ENCODE measurements around the gene FAF2.

Gene FAF2

GRCh38 chr5:176532795-176533194 is 84.6 kb downstream of the FAF2 start:
- TF ChIP-seq CTCF (IDR thresholded peaks at IDR 0.05; ENCODE audit: low read depth, low read length): no peak
- no peak overlapping the region for H3K4me3 ChIP-seq (ENCODE audit: low read depth, low read length)

- H3K4me3 ChIP-seq (ENCODE audit: low read depth, low read length): no peak overlapping the region
- TF ChIP-seq CTCF (IDR thresholded peaks at IDR 0.05; ENCODE audit: low read depth, low read length): no peak
Measured at GRCh38 chr5:176533390-176533789, 85.2 kb downstream of the FAF2 start.

GRCh38 chr5:176533894-176534611 is 85.9 kb downstream of the FAF2 start:
- H3K4me3 ChIP-seq (ENCODE audit: low read depth, low read length): no peak overlapping the region

GRCh38 chr5:176534640-176535039 is 86.5 kb downstream of the FAF2 start:
- no peak for TF ChIP-seq CTCF (IDR thresholded peaks at IDR 0.05; ENCODE audit: low read depth, low read length)
- H3K4me3 ChIP-seq (ENCODE audit: low read depth, low read length): no peak overlapping the region

More at GRCh38 chr5:176533894-176534611, 85.9 kb downstream of the FAF2 start:
- no peak for TF ChIP-seq CTCF (IDR thresholded peaks at IDR 0.05; ENCODE audit: low read depth, low read length)

- H3K4me3 ChIP-seq (ENCODE audit: low read depth, low read length): peak overlapping the region; percentile 94
- TF ChIP-seq CTCF (IDR thresholded peaks at IDR 0.05; ENCODE audit: low read depth, low read length): no peak
Measured at GRCh38 chr5:176535101-176535663, 87.0 kb downstream of the FAF2 start.

- peak overlapping the region; percentile 94 for H3K4me3 ChIP-seq (ENCODE audit: low read depth, low read length)
- no peak for TF ChIP-seq CTCF (IDR thresholded peaks at IDR 0.05; ENCODE audit: low read depth, low read length)
Measured at GRCh38 chr5:176535664-176536131, 87.5 kb downstream of the FAF2 start.
